SK-N-SH (cell line): ENCODE measurements around the gene TENT4A. TPM values are rescaled to one million over a fixed set of nuclear protein-coding genes. Genes with fewer than 3 reads are reported as not detected.

Experiments
- CTCF ChIA-PET: fragments of 300-600, 350-600 bp; formaldehyde crosslinking; extraction: SDS; loops from one replicate; lab custom pipeline; 2021; lab: Yijun Ruan, JAX
- POLR2A ChIA-PET: fragments of 350-600 bp; sonication (Branson Sonifier 250); formaldehyde crosslinking; extraction: SDS; loops from one replicate; lab custom pipeline; 2020; ENCODE audit warnings: antibody characterized with exemption, inconsistent platforms; lab: Yijun Ruan, JAX
- DNase-seq: peaks from one replicate; pipeline ENCODE4 v3.0.0; 2012
- H2AFZ ChIP-seq: fragments of 200-600 bp; sonication (generic); 2 replicates; pipeline ENCODE4 v1.8.1; 2016; ENCODE audit warnings: antibody characterized with exemption, mild to moderate bottlenecking, low read depth
- H3F3A ChIP-seq: fragments of 200-600 bp; sonication (generic); replicated peaks from 2 replicates; pipeline ENCODE3; 2016; ENCODE audit warnings: antibody characterized with exemption, mild to moderate bottlenecking; ENCODE audit not compliant: insufficient read depth
- H3K27ac ChIP-seq, 2 experiments: fragments of 200-500 bp in 1 of 2; fragments of 200-600 bp in 1 of 2; sonication (Bioruptor generic) in 1 of 2; sonication (generic), shearing (Covaris generic) in 1 of 2; 2 replicates each; pipeline versions ENCODE4 v1.5.1 to v1.6.1; 2014 to 2016; ENCODE audit warnings: low read depth in 2 of 2, inconsistent platforms in 1 of 2, low read length in 1 of 2, mild to moderate bottlenecking in 1 of 2, mixed read lengths in 1 of 2
- H3K27me3 ChIP-seq: fragments of 200-600 bp; sonication (generic), shearing (Covaris generic); 2 replicates; pipeline ENCODE4 v1.6.1; 2016; ENCODE audit warnings: mixed run types; ENCODE audit not compliant: insufficient read depth
- H3K36me3 ChIP-seq, 2 experiments: fragments of 200-500 bp in 1 of 2; fragments of 200-600 bp in 1 of 2; sonication (Bioruptor generic) in 1 of 2; sonication (generic) in 1 of 2; replicated peaks in 1 of 2; 2 replicates each; pipeline versions ENCODE3 to v1.5.1; 2014 to 2016; ENCODE audit warnings: low read length in 1 of 2, mild to moderate bottlenecking in 1 of 2; ENCODE audit not compliant: insufficient read depth in 2 of 2, control insufficient read depth in 1 of 2
- H3K4me1 ChIP-seq, 2 experiments: fragments of 200-500 bp in 1 of 2; fragments of 200-600 bp in 1 of 2; sonication (Bioruptor generic) in 1 of 2; sonication (generic), shearing (Covaris generic) in 1 of 2; 2 replicates each; pipeline versions ENCODE4 v1.5.1 to v1.6.1; 2014 to 2016; ENCODE audit warnings: low read depth in 1 of 2, low read length in 1 of 2, mixed run types in 1 of 2; ENCODE audit not compliant: insufficient read depth in 2 of 2, control insufficient read depth in 1 of 2
- H3K4me2 ChIP-seq: fragments of 200-600 bp; sonication (generic), shearing (Covaris generic); 2 replicates; pipeline ENCODE4 v1.6.1; 2017; ENCODE audit warnings: mixed run types
- H3K4me3 ChIP-seq, 2 experiments: fragments of 200-500 bp in 1 of 2; fragments of 200-600 bp in 1 of 2; sonication (Bioruptor generic) in 1 of 2; sonication (generic), shearing (Covaris generic) in 1 of 2; 2 replicates each; pipeline versions ENCODE4 v1.5.1 to v1.8.1; 2014 to 2016; ENCODE audit warnings: low read depth in 2 of 2, inconsistent platforms in 1 of 2, low read length in 1 of 2, mild to moderate bottlenecking in 1 of 2, mixed read lengths in 1 of 2, moderate library complexity in 1 of 2
- H3K79me2 ChIP-seq: fragments of 200-600 bp; sonication (generic); 2 replicates; pipeline ENCODE4 v1.8.1; 2017; ENCODE audit warnings: mild to moderate bottlenecking; ENCODE audit not compliant: insufficient read depth
- H3K9ac ChIP-seq: fragments of 200-600 bp; sonication (generic); 2 replicates; pipeline ENCODE4 v1.6.1; 2017; ENCODE audit warnings: mixed run types
- H3K9me2 ChIP-seq: fragments of 200-600 bp; sonication (generic); 2 replicates; pipeline ENCODE4 v1.6.1; 2017; ENCODE audit warnings: mixed run types
- H3K9me3 ChIP-seq: fragments of 200-600 bp; sonication (generic); 2 replicates; pipeline ENCODE4 v1.6.1; 2017; ENCODE audit warnings: mixed run types, mild to moderate bottlenecking, moderate library complexity
- H4K20me1 ChIP-seq: fragments of 200-600 bp; sonication (generic); 2 replicates; pipeline ENCODE4 v1.6.1; 2017; ENCODE audit warnings: mild to moderate bottlenecking, mixed run types; ENCODE audit not compliant: insufficient read depth
- ELF1 ChIP-seq: IDR thresholded peaks from 2 replicates; pipeline ENCODE4 v1.4.0; 2012
- EZH2phosphoT487 ChIP-seq: fragments of 200-600 bp; sonication (generic); IDR thresholded peaks from 2 replicates; pipeline ENCODE4 v1.6.1; 2017; ENCODE audit warnings: low read depth, mixed run types, mild to moderate bottlenecking, antibody characterized with exemption, moderate library complexity, borderline replicate concordance
- FOSL2 ChIP-seq: IDR thresholded peaks from 2 replicates; pipeline ENCODE4 v1.4.0; 2012; ENCODE audit warnings: low read depth, mild to moderate bottlenecking, moderate library complexity, borderline replicate concordance
- FOXJ3 ChIP-seq: sonication (generic); formaldehyde crosslinking; IDR thresholded peaks from 2 replicates; pipeline ENCODE4 v1.5.1; 2020; ENCODE audit warnings: mild to moderate bottlenecking, missing genetic modification reagents
- FOXM1 ChIP-seq: IDR thresholded peaks from 2 replicates; pipeline ENCODE4 v1.4.0; 2012; ENCODE audit warnings: low read depth, mild to moderate bottlenecking
- GATA2 ChIP-seq: sonication (generic); formaldehyde crosslinking; IDR thresholded peaks from 2 replicates; pipeline ENCODE4 v1.5.0; 2020; ENCODE audit warnings: mild to moderate bottlenecking, missing genetic modification reagents
- IRF3 ChIP-seq: fragments of 150-350 bp; IDR thresholded peaks from 2 replicates; pipeline ENCODE4 v1.6.1; 2016; ENCODE audit warnings: mild to moderate bottlenecking, low read depth, low read length
- MAX ChIP-seq: IDR thresholded peaks from 2 replicates; pipeline ENCODE4 v1.4.0; 2012; ENCODE audit warnings: low read depth
- MEF2A ChIP-seq: IDR thresholded peaks from 2 replicates; pipeline ENCODE4 v1.4.0; 2012; ENCODE audit warnings: low read depth, borderline replicate concordance
- NFIC ChIP-seq: IDR thresholded peaks from 2 replicates; pipeline ENCODE4 v1.4.0; 2012; ENCODE audit warnings: borderline replicate concordance
- RAD21 ChIP-seq: IDR thresholded peaks from 2 replicates; pipeline ENCODE4 v1.6.1; 2012; ENCODE audit warnings: mild to moderate bottlenecking, low read length
- RCOR1 ChIP-seq: fragments of 150-350 bp; IDR thresholded peaks from 2 replicates; pipeline ENCODE4 v1.6.1; 2017; ENCODE audit warnings: antibody characterized with exemption, low read length
- REST ChIP-seq: IDR thresholded peaks from 2 replicates; pipeline ENCODE4 v1.6.1; 2012; ENCODE audit warnings: mild to moderate bottlenecking, low read depth, low read length, moderate library complexity
- RFX5 ChIP-seq: IDR thresholded peaks from 2 replicates; pipeline ENCODE4 v1.6.1; 2012; ENCODE audit warnings: mild to moderate bottlenecking, improper control_type of control experiment, low read length
- SMC3 ChIP-seq: IDR thresholded peaks from 2 replicates; pipeline ENCODE4 v1.6.1; 2012; ENCODE audit warnings: low read depth, low read length, improper control_type of control experiment
- TAF1 ChIP-seq: IDR thresholded peaks from 2 replicates; pipeline ENCODE4 v1.6.1; 2012; ENCODE audit warnings: low read depth, mild to moderate bottlenecking, low read length, moderate library complexity, borderline replicate concordance
- TCF12 ChIP-seq: IDR thresholded peaks from 2 replicates; pipeline ENCODE4 v1.4.0; 2012
- WGBS: methylation state at CpG from one replicate; pipeline ENCODE4 v1.1.6; 2017; ENCODE audit warnings: low lambda C conversion rate; 5-methylcytosine and 5-hydroxymethylcytosine counted together
- polyA plus RNA-seq, 3 experiments: library from polyadenylated mRNA; depleted of rRNA; stranded (reverse); fragments of >200 nt; gene quantifications; 2 replicates each; pipeline ENCODE4 v1.2.3, GENCODE V29; 2012

TENT4A gene
- polyA plus RNA-seq, 1 of the 3 experiments (the other 2 are of a cell fraction) = 6.0 TPM

GRCh38 chr5:6753851-6754250 lies 40.6 kb downstream of the TENT4A start:
- TF ChIP-seq ELF1 (no peak), MAX (no peak), FOSL2 (no peak), RCOR1 (no peak), IRF3 (no peak), MEF2A (no peak), EZH2phosphoT487 (no peak), SMC3 (no peak), REST (no peak), FOXM1 (no peak), GATA2 (CRISPR knock-in tag) (no peak), NFIC (no peak), TAF1 (no peak), FOXJ3 (CRISPR knock-in tag) (no peak), RAD21 (no peak), RFX5 (no peak), TCF12 (no peak)
- Histone ChIP-seq H3K9me3 (no peaks in the 10 kb centered on the region), H3K4me2 (no peak overlapping the region), H3K9me2 (no peaks in the 10 kb centered on the region), H3K27me3 (no peaks in the 10 kb centered on the region), H3F3A (no peaks in the 10 kb centered on the region), H4K20me1 (peaks cover 10% of the 10 kb centered on the region), H3K79me2 (peaks cover 36% of the 10 kb centered on the region), H3K9ac (no peak overlapping the region), H3K4me1 (no peaks in the 10 kb centered on the region), H3K4me3 (no peak overlapping the region), H2AFZ (no peak overlapping the region), H3K27ac (no peak overlapping the region), H3K36me3 (peaks cover 64 to 76% of the 10 kb centered on the region in 2 experiments)
- DNase-seq = no peak
- WGBS = 96% methylated on average over 11 of the region's 11 CpGs
- POLR2A ChIA-PET = no interaction called here
- CTCF ChIA-PET = interaction anchor here (3.1 kb wide), 1 partner anchor 11 kb away, joined by 11 read pairs; no protein-coding TSS in a partner anchor
